Suprapubic skin (tissue), 4 donors: ENCODE measurements around the gene FAR2.
"Not testable (repeated sequence)": the region's sequence is repeated elsewhere in the genome, so short reads cannot be mapped to it uniquely, and the experiment has no call there.

Experiments
- EP300 ChIP-seq: sonication (generic); formaldehyde crosslinking; IDR thresholded peaks from one replicate; pipeline ENCODE4 v1.6.1; 2017; ENCODE audit warnings: antibody characterized with exemption
- POLR2A ChIP-seq, 2 donors: fragments of 450-650 bp; IDR thresholded peaks; one replicate each; pipeline ENCODE4 v1.6.1; 2017; ENCODE audit warnings: antibody characterized with exemption in 2 of 2, mild to moderate bottlenecking in 2 of 2, moderate library complexity in 2 of 2
- POLR2AphosphoS5 ChIP-seq, 3 donors: sonication (generic); formaldehyde crosslinking; IDR thresholded peaks; one replicate each; pipeline ENCODE4 v1.6.1; 2017; ENCODE audit warnings: antibody characterized with exemption in 3 of 3
- TF ChIP-seq, protein P1 (sequence below), 2 donors: fragments of 200-600 bp in 1 of 2; fragments of 450-650 bp in 1 of 2; sonication (generic) in 1 of 2; IDR thresholded peaks; one replicate each; pipeline ENCODE4 v1.5.1; 2016 to 2019; ENCODE audit warnings: antibody characterized with exemption in 2 of 2, mild to moderate bottlenecking in 1 of 2, moderate library complexity in 1 of 2

DNA sequence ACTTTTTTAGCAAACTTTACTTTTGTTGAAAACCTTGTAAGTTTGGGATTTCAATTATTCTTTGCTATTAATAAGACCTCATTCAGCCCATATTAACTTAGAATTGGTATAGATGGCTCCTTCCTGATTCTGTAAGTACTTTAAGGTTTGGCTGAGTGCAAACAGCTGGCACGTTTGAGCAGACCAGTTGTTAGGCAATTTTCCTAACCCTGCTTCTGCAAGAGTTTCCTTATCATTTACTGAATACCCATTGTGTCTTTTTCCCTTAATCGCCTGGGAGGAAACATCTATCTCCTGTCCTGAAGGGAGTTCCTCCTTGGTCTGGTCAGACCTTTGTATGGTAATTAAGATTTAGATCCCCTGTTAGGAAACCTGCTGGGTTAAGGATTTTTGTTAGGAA is 20.9 kb downstream of the FAR2 start:
- TF ChIP-seq, protein P1, sequence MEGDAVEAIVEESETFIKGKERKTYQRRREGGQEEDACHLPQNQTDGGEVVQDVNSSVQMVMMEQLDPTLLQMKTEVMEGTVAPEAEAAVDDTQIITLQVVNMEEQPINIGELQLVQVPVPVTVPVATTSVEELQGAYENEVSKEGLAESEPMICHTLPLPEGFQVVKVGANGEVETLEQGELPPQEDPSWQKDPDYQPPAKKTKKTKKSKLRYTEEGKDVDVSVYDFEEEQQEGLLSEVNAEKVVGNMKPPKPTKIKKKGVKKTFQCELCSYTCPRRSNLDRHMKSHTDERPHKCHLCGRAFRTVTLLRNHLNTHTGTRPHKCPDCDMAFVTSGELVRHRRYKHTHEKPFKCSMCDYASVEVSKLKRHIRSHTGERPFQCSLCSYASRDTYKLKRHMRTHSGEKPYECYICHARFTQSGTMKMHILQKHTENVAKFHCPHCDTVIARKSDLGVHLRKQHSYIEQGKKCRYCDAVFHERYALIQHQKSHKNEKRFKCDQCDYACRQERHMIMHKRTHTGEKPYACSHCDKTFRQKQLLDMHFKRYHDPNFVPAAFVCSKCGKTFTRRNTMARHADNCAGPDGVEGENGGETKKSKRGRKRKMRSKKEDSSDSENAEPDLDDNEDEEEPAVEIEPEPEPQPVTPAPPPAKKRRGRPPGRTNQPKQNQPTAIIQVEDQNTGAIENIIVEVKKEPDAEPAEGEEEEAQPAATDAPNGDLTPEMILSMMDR (IDR thresholded peaks at IDR 0.05), result not testable (repeated sequence)
- TF ChIP-seq POLR2A (IDR thresholded peaks at IDR 0.05); POLR2AphosphoS5 (IDR thresholded peaks at IDR 0.05); EP300: not testable (repeated sequence)
